PC-3 (cell line): ENCODE measurements around the gene P2RX5. TPM values are rescaled to one million over a fixed set of nuclear protein-coding genes. Genes with fewer than 3 reads are reported as not detected.

Source experiments
- ATAC-seq: fragments of 200-7000 bp; cut with Tn5 transposase; 2 replicates; pipeline ENCODE4 v1.9.1; 2020; ENCODE audit warnings: mild to moderate bottlenecking, moderate library complexity
- BruUV-seq: library from RNA; stranded (reverse); fragments of 400-500 nt; replicated peaks from 2 replicates; lab custom pipeline; 2021; lab: Mats Ljungman, UMichigan
- CTCF ChIA-PET: fragments of 300-600 bp; sonication (Branson Sonifier 250); formaldehyde crosslinking; loops from one replicate; lab custom pipeline; 2022; ENCODE audit warnings: antibody characterized with exemption; lab: Charles Lee
- POLR2A ChIA-PET: fragments of 300-600 bp; sonication (Branson Sonifier 250); formaldehyde crosslinking; loops from one replicate; lab custom pipeline; 2022; ENCODE audit warnings: antibody characterized with exemption; ENCODE audit not compliant: unreplicated experiment; lab: Charles Lee
- DNase-seq: peaks from one replicate; pipeline ENCODE4 v3.0.0-alpha.2; 2015
- H2AFZ ChIP-seq: fragments of 300-600 bp; sonication (generic); 2 replicates; pipeline ENCODE4 v1.6.0; 2016; ENCODE audit warnings: antibody characterized with exemption, low read length
- H3F3A ChIP-seq: fragments of 300-600 bp; sonication (generic); one replicate; pipeline ENCODE4 v1.6.0; 2017; ENCODE audit warnings: antibody characterized with exemption, low read length, control low read depth, mild to moderate bottlenecking; ENCODE audit not compliant: unreplicated experiment
- H3K27ac ChIP-seq: fragments of 300-600 bp; sonication (generic); 2 replicates; pipeline ENCODE4 v1.5.1; 2016; ENCODE audit warnings: mild to moderate bottlenecking, low read length
- H3K27me3 ChIP-seq: fragments of 300-600 bp; sonication (generic); 2 replicates; pipeline ENCODE4 v1.6.1; 2016; ENCODE audit warnings: low read length, mixed read lengths
- H3K36me3 ChIP-seq: fragments of 300-600 bp; sonication (generic); 2 replicates; pipeline ENCODE4 v1.6.1; 2016; ENCODE audit warnings: low read depth, mixed run types, low read length, mixed read lengths
- H3K4me1 ChIP-seq: fragments of 300-600 bp; sonication (generic); 2 replicates; pipeline ENCODE4 v1.5.1; 2016; ENCODE audit warnings: low read length; ENCODE audit not compliant: insufficient read depth
- H3K4me2 ChIP-seq: fragments of 300-600 bp; sonication (generic); 2 replicates; pipeline ENCODE4 v1.6.0; 2016; ENCODE audit warnings: low read length
- H3K4me3 ChIP-seq: fragments of 300-600 bp; sonication (generic); 2 replicates; pipeline ENCODE4 v1.5.1; 2016; ENCODE audit warnings: mild to moderate bottlenecking, low read length, mixed read lengths
- H3K79me2 ChIP-seq: fragments of 300-600 bp; sonication (generic); 2 replicates; pipeline ENCODE4 v1.6.1; 2017; ENCODE audit warnings: low read length, mixed read lengths
- H3K9ac ChIP-seq: fragments of 300-600 bp; sonication (generic); 2 replicates; pipeline ENCODE4 v1.6.0; 2016; ENCODE audit warnings: mild to moderate bottlenecking, low read length
- H3K9me2 ChIP-seq: fragments of 300-600 bp; sonication (generic); replicated peaks from 2 replicates; pipeline ENCODE4 v1.6.1; 2016; ENCODE audit warnings: mixed run types, low read length, mixed read lengths
- H3K9me3 ChIP-seq: fragments of 300-600 bp; sonication (generic); 2 replicates; pipeline ENCODE4 v1.6.1; 2016; ENCODE audit warnings: low read length, mixed read lengths
- H4K20me1 ChIP-seq: fragments of 300-600 bp; sonication (generic); 2 replicates; pipeline ENCODE4 v1.6.1; 2016; ENCODE audit warnings: low read length, mixed read lengths
- CTCF ChIP-seq: fragments of 300-600 bp; sonication (generic); conservative IDR thresholded peaks from 2 replicates; pipeline ENCODE4 v1.5.1; 2017; ENCODE audit warnings: antibody characterized with exemption, low read depth, mild to moderate bottlenecking, low read length
- EZH2 ChIP-seq: fragments of 300-600 bp; sonication (generic); IDR thresholded peaks from one replicate; pipeline ENCODE4 v1.6.1; 2017; ENCODE audit warnings: antibody characterized with exemption, mild to moderate bottlenecking, low read length; ENCODE audit not compliant: unreplicated experiment
- EZH2phosphoT487 ChIP-seq: fragments of 300-600 bp; sonication (generic); IDR thresholded peaks from 2 replicates; pipeline ENCODE4 v1.6.1; 2018; ENCODE audit warnings: mild to moderate bottlenecking, antibody characterized with exemption, low read length, borderline replicate concordance
- intact Hi-C: fragments of 100-400 bp; cut with micrococcal nuclease; formaldehyde crosslinking; loops from 2 replicates; pipeline ENCODE4 v1.9.0; 2023
- total RNA-seq: library from RNA; depleted of rRNA; stranded (reverse); fragments of >200 nt; gene quantifications from 2 replicates; pipeline ENCODE4 v1.2.3, GENCODE V29; 2014

Gene P2RX5
- total RNA-seq, 1 experiment from 2014 or later: 13.0 TPM

DNA sequence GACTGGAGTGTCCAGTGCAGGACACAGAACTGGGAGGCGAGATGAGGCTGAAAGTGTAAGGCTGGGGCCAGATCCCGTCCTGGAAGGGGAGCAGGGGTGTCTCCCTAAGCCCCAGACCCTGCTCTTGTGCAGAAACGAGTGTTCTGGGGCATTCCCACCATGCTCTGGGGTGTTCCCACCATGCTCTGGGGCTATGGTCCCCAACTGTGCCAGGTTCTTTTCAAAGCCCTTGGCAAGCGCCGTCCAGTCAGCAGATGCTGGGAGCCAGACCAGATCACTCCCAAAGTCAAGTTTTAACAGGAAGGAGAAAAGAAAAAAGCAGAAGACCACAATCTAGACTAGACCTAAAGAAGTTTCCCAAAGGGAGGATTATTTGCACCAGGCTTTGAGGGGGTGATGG is 30.1 kb downstream of the P2RX5 start:
- BruUV-seq: no TSS peak
- ChIA-PET POLR2A (no interaction called here), CTCF (no interaction called here)
- ATAC-seq (no peak), DNase-seq (no peak)
- no peaks in the 10 kb centered on the region for H3F3A ChIP-seq
- H3K79me2 ChIP-seq: peaks cover 46% of the 10 kb centered on the region
- H2AFZ ChIP-seq: no peak overlapping the region
- no peak overlapping the region for H3K4me3 ChIP-seq
- TF ChIP-seq CTCF: no peak
- TF ChIP-seq EZH2phosphoT487: no peak
- TF ChIP-seq EZH2: no peak
- H3K9me3 ChIP-seq: no peaks in the 10 kb centered on the region
- H3K4me1 ChIP-seq: peaks cover 11% of the 10 kb centered on the region; the same call in 1 of the 2 replicates
- H3K4me2 ChIP-seq: no peak overlapping the region
- no peaks in the 10 kb centered on the region for H3K36me3 ChIP-seq
- no peaks in the 10 kb centered on the region for H3K27me3 ChIP-seq
- H3K27ac ChIP-seq: no peak overlapping the region
- no peaks in the 10 kb centered on the region for H3K9me2 ChIP-seq
- intact Hi-C loops: no loop called here
- H4K20me1 ChIP-seq: peaks cover 13% of the 10 kb centered on the region; the same call in 1 of the 2 replicates
- H3K9ac ChIP-seq: no peak overlapping the region

- Histone ChIP-seq H3K9ac (no peak overlapping the region), H3F3A (no peaks in the 10 kb centered on the region), H3K4me2 (no peak overlapping the region), H3K36me3 (no peaks in the 10 kb centered on the region), H3K79me2 (peaks cover 24% of the 10 kb centered on the region), H2AFZ (no peak overlapping the region), H3K27ac (no peak overlapping the region), H3K27me3 (no peaks in the 10 kb centered on the region), H3K4me1 (peaks cover 19% of the 10 kb centered on the region), H3K9me3 (no peaks in the 10 kb centered on the region), H4K20me1 (peaks cover 13% of the 10 kb centered on the region; the same call in 1 of the 2 replicates), H3K4me3 (no peak overlapping the region), H3K9me2 (no peaks in the 10 kb centered on the region)
- no peak for DNase-seq
- BruUV-seq: no TSS peak
- CTCF ChIA-PET: no interaction called here
- POLR2A ChIA-PET: interaction anchor here (0.6 kb wide), 3 partner anchors 9 to 836 kb away, joined by 3 to 9 read pairs (median 4); no protein-coding TSS in a partner anchor
- TF ChIP-seq CTCF (no peak), EZH2phosphoT487 (no peak), EZH2 (no peak)
- intact Hi-C loops: no loop called here
- no peak for ATAC-seq
These were observed 32.6 kb downstream of the P2RX5 start for GRCh38 chr17:3663102-3664011.
